RWPE2 (cell line): Measurements from ENCODE around the gene C10orf95.

ENCODE experiments used
- ATAC-seq: fragments of 200-7000 bp; cut with Tn5 transposase; 3 replicates; pipeline ENCODE4 v1.9.1; 2021; ENCODE audit warnings: low read depth
- DNase-seq: peaks from one replicate; pipeline ENCODE4 v3.0.0-alpha.2; 2020; ENCODE audit warnings: low spot score
- H3K27ac ChIP-seq: fragments of 450-650 bp; 2 replicates; pipeline ENCODE4 v1.5.1; 2017; ENCODE audit warnings: mild to moderate bottlenecking; ENCODE audit not compliant: poor library complexity, severe bottlenecking
- H3K27me3 ChIP-seq: fragments of 250-450 bp; sonication (Bioruptor Pico); 2 replicates; pipeline ENCODE4 v1.5.1; 2021; ENCODE audit warnings: mild to moderate bottlenecking, moderate library complexity; ENCODE audit not compliant: insufficient read depth, poor library complexity, severe bottlenecking
- H3K36me3 ChIP-seq: fragments of 250-450 bp; sonication (Bioruptor Pico); 2 replicates; pipeline ENCODE4 v1.5.1; 2020; ENCODE audit warnings: low read depth, mild to moderate bottlenecking, moderate library complexity
- H3K4me1 ChIP-seq: fragments of 250-450 bp; sonication (Bioruptor Pico); 2 replicates; pipeline ENCODE4 v1.5.1; 2021; ENCODE audit warnings: mild to moderate bottlenecking, moderate library complexity; ENCODE audit not compliant: insufficient read depth, poor library complexity, severe bottlenecking
- H3K4me3 ChIP-seq: fragments of 250-450 bp; sonication (Bioruptor Pico); 2 replicates; pipeline ENCODE4 v1.5.1; 2021; ENCODE audit warnings: mild to moderate bottlenecking, moderate library complexity; ENCODE audit not compliant: severe bottlenecking
- H3K9me3 ChIP-seq: fragments of 250-450 bp; sonication (Bioruptor Pico); 2 replicates; pipeline ENCODE4 v1.5.1; 2021; ENCODE audit warnings: mild to moderate bottlenecking, moderate library complexity; ENCODE audit not compliant: severe bottlenecking
- CTCF ChIP-seq: fragments of 450-650 bp; IDR thresholded peaks from one replicate; pipeline ENCODE4 v1.5.1; 2017; ENCODE audit warnings: mild to moderate bottlenecking, moderate library complexity; ENCODE audit not compliant: poor library complexity, severe bottlenecking

The C10orf95 gene

GRCh38 chr10:102473445-102474331 is 22.3 kb upstream of the C10orf95 start:
- no peak for TF ChIP-seq CTCF
- Histone ChIP-seq H3K9me3 (no peaks in the 10 kb centered on the region), H3K36me3 (no peaks in the 10 kb centered on the region; the same call in 1 of the 2 replicates), H3K4me1 (no peaks in the 10 kb centered on the region), H3K27ac (no peak overlapping the region), H3K27me3 (no peaks in the 10 kb centered on the region), H3K4me3 (no peak overlapping the region)
- ATAC-seq (no peak), DNase-seq (no peak)

- no peaks in the 10 kb centered on the region; the same call in 1 of the 2 replicates for H3K36me3 ChIP-seq
- H3K4me1 ChIP-seq: no peaks in the 10 kb centered on the region
- no peaks in the 10 kb centered on the region for H3K9me3 ChIP-seq
- H3K27ac ChIP-seq: no peak overlapping the region
- no peak overlapping the region for H3K4me3 ChIP-seq
- no peak for ATAC-seq
- TF ChIP-seq CTCF: no peak
- no peak for DNase-seq
- no peaks in the 10 kb centered on the region for H3K27me3 ChIP-seq
These were observed 19.5 kb upstream of the C10orf95 start for GRCh38 chr10:102470579-102471546.

- H3K27me3 ChIP-seq: no peaks in the 10 kb centered on the region
- H3K4me3 ChIP-seq: no peak overlapping the region
- H3K9me3 ChIP-seq: no peaks in the 10 kb centered on the region
- no peak for DNase-seq
- no peaks in the 10 kb centered on the region for H3K36me3 ChIP-seq
- no peak overlapping the region for H3K27ac ChIP-seq
- no peak for TF ChIP-seq CTCF
- H3K4me1 ChIP-seq: no peaks in the 10 kb centered on the region
- no peak for ATAC-seq
These were observed 17.3 kb upstream of the C10orf95 start for GRCh38 chr10:102468683-102469082.

GRCh38 chr10:102467971-102468438 is 16.7 kb upstream of the C10orf95 start:
- no peak for TF ChIP-seq CTCF
- H3K27me3 ChIP-seq: no peaks in the 10 kb centered on the region
- H3K4me1 ChIP-seq: no peaks in the 10 kb centered on the region
- no peak for ATAC-seq
- no peaks in the 10 kb centered on the region for H3K36me3 ChIP-seq
- H3K9me3 ChIP-seq: no peaks in the 10 kb centered on the region
- H3K27ac ChIP-seq: no peak overlapping the region
- DNase-seq: no peak
- no peak overlapping the region for H3K4me3 ChIP-seq
